Kidney epithelial cell (primary cell): ENCODE data around the gene MVB12B. TPM values are rescaled to one million over a fixed set of nuclear protein-coding genes. Genes with fewer than 3 reads are reported as not detected.

Experiments
- DNase-seq: peaks from one replicate; pipeline ENCODE4 v3.0.0-alpha.2; 2010; ENCODE audit warnings: low read depth
- H3K27me3 ChIP-seq: 2 replicates; pipeline ENCODE4 v1.6.0; 2011; ENCODE audit warnings: low read length; ENCODE audit not compliant: control insufficient read depth, insufficient read depth
- H3K36me3 ChIP-seq: 2 replicates; pipeline ENCODE4 v1.5.1; 2011; ENCODE audit warnings: low read length; ENCODE audit not compliant: control insufficient read depth, insufficient read depth
- H3K4me3 ChIP-seq: 2 replicates; pipeline ENCODE4 v1.5.1; 2011; ENCODE audit warnings: low read depth, mild to moderate bottlenecking, control low read depth, low read length
- CTCF ChIP-seq: IDR thresholded peaks from 2 replicates; pipeline ENCODE4 v1.5.1; 2011; ENCODE audit warnings: mild to moderate bottlenecking, moderate library complexity, low read length, control low read depth, inconsistent platforms; ENCODE audit not compliant: insufficient read depth, poor library complexity, severe bottlenecking
- total RNA-seq: library from RNA; depleted of rRNA; stranded (reverse); fragments of >200 nt; gene quantifications from 2 replicates; pipeline ENCODE4 v1.2.3, GENCODE V29; 2015

Gene MVB12B
- total RNA-seq, 1 donor from 2014 or later, result 13.1 TPM

DNA sequence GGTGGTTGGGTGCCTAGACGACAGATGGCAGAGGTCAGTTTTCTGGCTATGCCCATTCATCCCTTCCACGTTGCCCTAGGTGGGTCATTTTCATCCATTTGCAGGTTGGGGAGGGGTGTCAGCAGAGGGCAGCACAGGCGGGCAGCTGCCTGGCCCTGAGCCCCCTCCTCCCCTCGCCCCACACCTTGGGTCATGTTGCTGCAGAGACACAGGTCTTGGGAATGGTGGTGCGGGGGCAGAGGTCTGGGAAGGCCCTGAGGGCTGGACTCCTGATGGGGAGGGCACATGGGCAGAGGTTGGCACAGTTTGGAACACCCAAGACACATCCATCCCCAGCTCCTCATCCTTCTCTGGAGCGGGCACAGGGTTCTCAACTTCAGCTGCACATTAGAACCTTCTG lies 183.9 kb downstream of the MVB12B start:
- Histone ChIP-seq H3K36me3 (no peaks in the 10 kb centered on the region), H3K27me3 (peaks cover 45% of the 10 kb centered on the region), H3K4me3 (no peak overlapping the region)
- no peak for DNase-seq
- TF ChIP-seq CTCF, result no peak

- H3K27me3 ChIP-seq, result peaks cover 52% of the 10 kb centered on the region
- DNase-seq, result no peak
- no peak for TF ChIP-seq CTCF
- no peaks in the 10 kb centered on the region for H3K36me3 ChIP-seq
- no peak overlapping the region for H3K4me3 ChIP-seq
These were observed 184.8 kb downstream of the MVB12B start for GRCh38 chr9:126511411-126511810.

GRCh38 chr9:126513159-126514036 lies 186.8 kb downstream of the MVB12B start:
- DNase-seq, result no peak
- no peaks in the 10 kb centered on the region for H3K36me3 ChIP-seq
- H3K4me3 ChIP-seq, result no peak overlapping the region
- peaks cover 46% of the 10 kb centered on the region for H3K27me3 ChIP-seq
- TF ChIP-seq CTCF, result no peak

GRCh38 chr9:126514037-126514821 lies 187.6 kb downstream of the MVB12B start:
- Histone ChIP-seq H3K36me3 (no peaks in the 10 kb centered on the region), H3K27me3 (peaks cover 51% of the 10 kb centered on the region), H3K4me3 (no peak overlapping the region)
- no peak for DNase-seq
- TF ChIP-seq CTCF, result no peak

DNA sequence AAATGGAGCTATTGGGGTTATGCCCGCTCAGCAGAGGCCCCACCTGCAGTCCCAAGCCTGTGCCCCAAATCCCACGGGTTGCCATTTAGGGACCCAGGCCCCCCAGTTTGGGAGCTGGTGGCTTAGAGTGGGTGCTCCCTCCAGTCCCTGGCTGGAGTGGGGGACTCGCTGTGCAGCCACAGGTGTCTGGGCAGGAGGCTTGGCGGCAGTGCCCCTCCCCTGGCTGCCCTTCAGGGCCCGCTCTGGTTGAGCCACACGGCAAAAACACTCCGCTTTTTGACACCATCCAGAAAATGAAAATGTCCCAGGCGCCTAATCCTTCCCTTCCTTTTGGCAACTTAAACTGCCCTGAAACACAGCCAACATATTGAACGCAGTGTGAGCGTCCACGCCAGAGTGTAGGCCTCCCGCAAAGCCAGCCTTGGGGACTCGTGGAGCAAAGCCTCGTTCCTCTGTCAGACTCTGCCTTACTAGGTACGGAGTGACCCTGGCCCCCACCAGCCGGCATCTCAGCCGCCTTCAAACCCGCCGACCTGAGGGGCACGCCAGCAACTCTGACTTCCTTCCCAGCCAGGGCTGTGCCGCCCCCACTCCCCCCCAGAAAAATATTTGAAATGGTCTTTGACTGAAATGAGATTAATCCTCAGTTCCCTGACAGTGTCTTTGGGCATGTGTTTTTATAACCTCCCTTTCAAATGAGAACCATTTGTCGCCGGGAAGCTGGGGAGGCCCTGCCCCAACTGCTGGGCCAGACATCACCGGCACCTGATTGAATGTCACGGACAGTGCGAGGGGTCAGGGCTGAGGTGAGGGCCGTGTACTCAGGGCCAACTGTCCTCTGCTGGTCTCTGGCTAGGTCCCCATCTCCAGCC lies 188.6 kb downstream of the MVB12B start:
- peaks cover 57% of the 10 kb centered on the region for H3K27me3 ChIP-seq
- no peaks in the 10 kb centered on the region for H3K36me3 ChIP-seq
- H3K4me3 ChIP-seq, result no peak overlapping the region
- TF ChIP-seq CTCF, result no peak
- DNase-seq, result no peak
